Measurements from ENCODE around the gene BTLA. TPM values are rescaled to one million over a fixed set of nuclear protein-coding genes. Genes with fewer than 3 reads are reported as not detected.

The BTLA gene
- total RNA-seq, 3 donors from 2014 or later = 29.8 to 46.3 (median 33.2) TPM

Other genes starting within 250 kb of the BTLA start
- gene SLC9C1, start 205.3 kb downstream of the BTLA start, total RNA-seq = not detected
- 100 to 1,000 TPM; 100 to 125 (median 109) TPM for gene CD200, start 166.3 kb downstream of the BTLA start, total RNA-seq
- gene ATG3, start 62.5 kb upstream of the BTLA start, total RNA-seq = 10 to 100 TPM; 81.5 to 93.9 (median 88.8) TPM
- gene SLC35A5, start 62.6 kb upstream of the BTLA start, total RNA-seq = 10 to 100 TPM; 12.2 to 13.5 (median 12.3) TPM
- under 1 TPM; 0.16 to 0.43 (median 0.30) TPM for gene CCDC80, start 141.7 kb upstream of the BTLA start, total RNA-seq

Data from activated T-cell treated with anti-CD3 and anti-CD28 coated beads, Interleukin-2, amount 50 U/mL, for 4 hours (primary cell).